Measurements from ENCODE around the gene ZMIZ1. TPM values are rescaled to one million over a fixed set of nuclear protein-coding genes. Genes with fewer than 3 reads are reported as not detected.

Gene ZMIZ1
- polyA plus RNA-seq, 1 donor from 2014 or later: 26.8 TPM

- Histone ChIP-seq H3K9ac (ENCODE audit: low read length) (no peak overlapping the region), H3K27ac (ENCODE audit: low read length) (no peak overlapping the region), H3K79me2 (replicated peaks; ENCODE audit: insufficient read depth, low read length) (peaks cover 98% of the 10 kb centered on the region)
Measured at GRCh38 chr10:79107736-79108264, 39.0 kb downstream of the ZMIZ1 start.

DNA sequence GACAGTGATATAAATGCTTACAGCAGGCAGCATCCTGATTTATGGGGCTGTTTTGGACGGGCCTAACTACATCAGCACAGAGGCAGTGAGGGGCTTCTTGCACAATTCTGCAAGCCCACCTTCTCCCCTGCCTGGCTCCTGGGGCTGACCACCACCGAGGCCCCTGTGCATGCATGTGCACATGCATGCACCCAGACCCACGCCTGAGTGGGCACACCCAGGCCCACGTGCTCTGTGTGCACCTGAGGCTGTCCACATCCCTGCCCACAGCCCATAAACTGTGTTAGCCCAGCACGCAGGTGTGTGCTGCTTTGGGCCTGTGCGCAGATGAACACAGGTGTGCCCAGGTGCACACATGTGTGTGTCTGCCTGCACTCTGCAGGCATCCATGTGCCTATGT lies 40.0 kb downstream of the ZMIZ1 start:
- TF ChIP-seq TAF1 (IDR thresholded peaks at IDR 0.05; ENCODE audit: low read depth): no peak
- TF ChIP-seq SMC3 (conservative IDR thresholded peaks at IDR 0.05; ENCODE audit: poor library complexity): no peak
- TF ChIP-seq MXI1 (conservative IDR thresholded peaks at IDR 0.05; ENCODE audit: poor library complexity, severe bottlenecking): no peak
- TF ChIP-seq EZH2 (IDR thresholded peaks at IDR 0.05; ENCODE audit: borderline replicate concordance, insufficient read depth, low read length, poor library complexity, severe bottlenecking): no peak
- TF ChIP-seq, protein P1, sequence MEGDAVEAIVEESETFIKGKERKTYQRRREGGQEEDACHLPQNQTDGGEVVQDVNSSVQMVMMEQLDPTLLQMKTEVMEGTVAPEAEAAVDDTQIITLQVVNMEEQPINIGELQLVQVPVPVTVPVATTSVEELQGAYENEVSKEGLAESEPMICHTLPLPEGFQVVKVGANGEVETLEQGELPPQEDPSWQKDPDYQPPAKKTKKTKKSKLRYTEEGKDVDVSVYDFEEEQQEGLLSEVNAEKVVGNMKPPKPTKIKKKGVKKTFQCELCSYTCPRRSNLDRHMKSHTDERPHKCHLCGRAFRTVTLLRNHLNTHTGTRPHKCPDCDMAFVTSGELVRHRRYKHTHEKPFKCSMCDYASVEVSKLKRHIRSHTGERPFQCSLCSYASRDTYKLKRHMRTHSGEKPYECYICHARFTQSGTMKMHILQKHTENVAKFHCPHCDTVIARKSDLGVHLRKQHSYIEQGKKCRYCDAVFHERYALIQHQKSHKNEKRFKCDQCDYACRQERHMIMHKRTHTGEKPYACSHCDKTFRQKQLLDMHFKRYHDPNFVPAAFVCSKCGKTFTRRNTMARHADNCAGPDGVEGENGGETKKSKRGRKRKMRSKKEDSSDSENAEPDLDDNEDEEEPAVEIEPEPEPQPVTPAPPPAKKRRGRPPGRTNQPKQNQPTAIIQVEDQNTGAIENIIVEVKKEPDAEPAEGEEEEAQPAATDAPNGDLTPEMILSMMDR (IDR thresholded peaks at IDR 0.05; ENCODE audit: poor library complexity, severe bottlenecking): no peak
- no peak for TF ChIP-seq RAD21 (conservative IDR thresholded peaks at IDR 0.05)
- TF ChIP-seq, protein P2, sequence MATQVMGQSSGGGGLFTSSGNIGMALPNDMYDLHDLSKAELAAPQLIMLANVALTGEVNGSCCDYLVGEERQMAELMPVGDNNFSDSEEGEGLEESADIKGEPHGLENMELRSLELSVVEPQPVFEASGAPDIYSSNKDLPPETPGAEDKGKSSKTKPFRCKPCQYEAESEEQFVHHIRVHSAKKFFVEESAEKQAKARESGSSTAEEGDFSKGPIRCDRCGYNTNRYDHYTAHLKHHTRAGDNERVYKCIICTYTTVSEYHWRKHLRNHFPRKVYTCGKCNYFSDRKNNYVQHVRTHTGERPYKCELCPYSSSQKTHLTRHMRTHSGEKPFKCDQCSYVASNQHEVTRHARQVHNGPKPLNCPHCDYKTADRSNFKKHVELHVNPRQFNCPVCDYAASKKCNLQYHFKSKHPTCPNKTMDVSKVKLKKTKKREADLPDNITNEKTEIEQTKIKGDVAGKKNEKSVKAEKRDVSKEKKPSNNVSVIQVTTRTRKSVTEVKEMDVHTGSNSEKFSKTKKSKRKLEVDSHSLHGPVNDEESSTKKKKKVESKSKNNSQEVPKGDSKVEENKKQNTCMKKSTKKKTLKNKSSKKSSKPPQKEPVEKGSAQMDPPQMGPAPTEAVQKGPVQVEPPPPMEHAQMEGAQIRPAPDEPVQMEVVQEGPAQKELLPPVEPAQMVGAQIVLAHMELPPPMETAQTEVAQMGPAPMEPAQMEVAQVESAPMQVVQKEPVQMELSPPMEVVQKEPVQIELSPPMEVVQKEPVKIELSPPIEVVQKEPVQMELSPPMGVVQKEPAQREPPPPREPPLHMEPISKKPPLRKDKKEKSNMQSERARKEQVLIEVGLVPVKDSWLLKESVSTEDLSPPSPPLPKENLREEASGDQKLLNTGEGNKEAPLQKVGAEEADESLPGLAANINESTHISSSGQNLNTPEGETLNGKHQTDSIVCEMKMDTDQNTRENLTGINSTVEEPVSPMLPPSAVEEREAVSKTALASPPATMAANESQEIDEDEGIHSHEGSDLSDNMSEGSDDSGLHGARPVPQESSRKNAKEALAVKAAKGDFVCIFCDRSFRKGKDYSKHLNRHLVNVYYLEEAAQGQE (IDR thresholded peaks at IDR 0.05; ENCODE audit: borderline replicate concordance): no peak
- TF ChIP-seq POLR2AphosphoS5 (IDR thresholded peaks at IDR 0.05): no peak
- no peak for TF ChIP-seq EP300 (conservative IDR thresholded peaks at IDR 0.05; ENCODE audit: poor library complexity, severe bottlenecking)
- H4K20me1 ChIP-seq (ENCODE audit: insufficient read depth): peaks cover 4% of the 10 kb centered on the region
- no peaks in the 10 kb centered on the region for H3K9me3 ChIP-seq (ENCODE audit: low read length)
- H3K27ac ChIP-seq (ENCODE audit: low read length): no peak overlapping the region
- H3K9me2 ChIP-seq (ENCODE audit: insufficient read depth, low read length): no peaks in the 10 kb centered on the region
- H3K9ac ChIP-seq (ENCODE audit: low read length): no peak overlapping the region
- peaks cover 94% of the 10 kb centered on the region for H3K79me2 ChIP-seq (replicated peaks; ENCODE audit: insufficient read depth, low read length)
- no peak overlapping the region for H3K4me2 ChIP-seq (ENCODE audit: low read length)
- H3K27me3 ChIP-seq (ENCODE audit: insufficient read depth, low read depth, low read length): no peaks in the 10 kb centered on the region
- peaks cover 2% of the 10 kb centered on the region for H3F3A ChIP-seq (ENCODE audit: insufficient read depth, low read length, poor library complexity, severe bottlenecking)
- no peak overlapping the region for H3K4me3 ChIP-seq (ENCODE audit: low read length)
- no peak overlapping the region for H2AFZ ChIP-seq (ENCODE audit: low read depth, low read length)
- H3K36me3 ChIP-seq (ENCODE audit: insufficient read depth, low read length): no peaks in the 10 kb centered on the region

More at GRCh38 chr10:79107736-79108264, 39.0 kb downstream of the ZMIZ1 start:
- H3K9me3 ChIP-seq (ENCODE audit: low read length): no peaks in the 10 kb centered on the region
- no peaks in the 10 kb centered on the region for H3K9me2 ChIP-seq (ENCODE audit: insufficient read depth, low read length)
- H3K4me2 ChIP-seq (ENCODE audit: low read length): no peak overlapping the region
- no peak overlapping the region for H3K4me3 ChIP-seq (ENCODE audit: low read length)
- no peaks in the 10 kb centered on the region for H3F3A ChIP-seq (ENCODE audit: insufficient read depth, low read length, poor library complexity, severe bottlenecking)
- no peaks in the 10 kb centered on the region for H3K36me3 ChIP-seq (ENCODE audit: insufficient read depth, low read length)
- TF ChIP-seq SMC3 (conservative IDR thresholded peaks at IDR 0.05; ENCODE audit: poor library complexity) (no peak), MXI1 (conservative IDR thresholded peaks at IDR 0.05; ENCODE audit: poor library complexity, severe bottlenecking) (no peak), EP300 (conservative IDR thresholded peaks at IDR 0.05; ENCODE audit: poor library complexity, severe bottlenecking) (no peak), TAF1 (IDR thresholded peaks at IDR 0.05; ENCODE audit: low read depth) (no peak), EZH2 (IDR thresholded peaks at IDR 0.05; ENCODE audit: borderline replicate concordance, insufficient read depth, low read length, poor library complexity, severe bottlenecking) (no peak), RAD21 (conservative IDR thresholded peaks at IDR 0.05) (no peak)
- TF ChIP-seq, protein P1 (IDR thresholded peaks at IDR 0.05; ENCODE audit: poor library complexity, severe bottlenecking): no peak
- H4K20me1 ChIP-seq (ENCODE audit: insufficient read depth): peaks cover 11% of the 10 kb centered on the region
- no peak overlapping the region for H2AFZ ChIP-seq (ENCODE audit: low read depth, low read length)
- H3K27me3 ChIP-seq (ENCODE audit: insufficient read depth, low read depth, low read length): no peaks in the 10 kb centered on the region
